IPS-18a (cell line): ENCODE data around the gene GALNT8.

Experiments used
- H3K27ac ChIP-seq: one replicate; pipeline ENCODE4 v1.5.1; 2013; ENCODE audit warnings: low read length
- H3K27me3 ChIP-seq: one replicate; pipeline ENCODE4 v1.6.1; 2013; ENCODE audit warnings: mild to moderate bottlenecking, low read length; ENCODE audit not compliant: control insufficient read depth, insufficient read depth
- H3K36me3 ChIP-seq: one replicate; pipeline ENCODE4 v1.6.1; 2013; ENCODE audit warnings: low read depth, low read length; ENCODE audit not compliant: control insufficient read depth
- H3K4me1 ChIP-seq: one replicate; pipeline ENCODE4 v1.6.1; 2013; ENCODE audit warnings: low read depth, low read length; ENCODE audit not compliant: control insufficient read depth
- H3K4me3 ChIP-seq: one replicate; pipeline ENCODE4 v1.5.1; 2013; ENCODE audit warnings: low read length
- H3K9ac ChIP-seq: one replicate; pipeline ENCODE4 v1.6.1; 2013; ENCODE audit warnings: mild to moderate bottlenecking, low read length, moderate library complexity
- H3K9me3 ChIP-seq: one replicate; pipeline ENCODE4 v1.6.1; 2013; ENCODE audit warnings: low read depth, low read length; ENCODE audit not compliant: control insufficient read depth

The GALNT8 gene

DNA sequence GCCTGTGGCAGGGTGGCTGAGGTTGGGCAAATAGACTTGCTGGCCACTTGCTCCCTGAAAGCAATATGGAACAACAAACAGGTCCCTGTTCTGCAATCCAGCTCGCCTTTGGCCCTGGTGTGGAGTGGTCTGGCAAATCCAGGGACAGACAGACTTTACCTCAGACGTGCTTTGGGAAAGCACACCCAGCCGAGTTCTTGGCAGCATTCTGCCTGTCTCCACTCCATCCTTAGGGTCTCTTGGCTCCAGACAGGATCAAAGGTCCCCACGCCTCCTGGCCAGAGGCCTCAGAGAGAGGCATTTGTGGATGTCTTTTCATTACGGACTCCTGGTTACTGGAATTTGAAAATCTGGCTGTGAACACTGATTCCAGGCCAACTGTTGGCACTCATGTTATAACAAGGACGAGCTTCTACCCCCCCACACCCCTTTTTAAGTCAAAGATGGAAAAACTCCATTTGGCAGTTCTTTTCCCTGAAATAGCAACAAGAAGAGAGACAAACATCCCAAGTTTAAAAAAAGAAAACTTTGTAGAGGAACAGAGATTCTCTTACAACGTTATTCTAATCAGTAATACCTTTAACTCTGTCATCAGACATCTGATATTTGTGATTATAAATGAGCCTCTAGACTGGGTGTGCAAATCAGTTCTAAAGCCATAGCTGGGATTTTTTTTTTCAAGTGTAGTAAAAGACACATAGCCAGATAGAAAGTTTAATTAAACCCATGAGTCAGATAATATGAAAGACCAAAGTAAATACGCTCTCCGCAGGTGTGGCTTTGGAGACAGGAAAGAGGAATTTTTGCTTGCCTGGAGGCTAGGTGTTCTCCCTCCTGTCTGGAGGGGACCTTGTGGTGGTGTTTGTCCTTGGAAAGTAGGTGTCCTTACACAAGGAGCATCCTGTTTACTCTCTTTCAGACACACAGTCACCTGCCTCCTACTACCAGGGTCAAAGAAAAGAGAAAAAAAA, 60.7 kb downstream of the GALNT8 start:
- H3K4me1 ChIP-seq: no peaks in the 10 kb centered on the region
- no peaks in the 10 kb centered on the region for H3K27me3 ChIP-seq
- no peak overlapping the region for H3K4me3 ChIP-seq
- H3K36me3 ChIP-seq: no peaks in the 10 kb centered on the region
- no peak overlapping the region for H3K9ac ChIP-seq
- no peak overlapping the region for H3K27ac ChIP-seq
- no peaks in the 10 kb centered on the region for H3K9me3 ChIP-seq

DNA sequence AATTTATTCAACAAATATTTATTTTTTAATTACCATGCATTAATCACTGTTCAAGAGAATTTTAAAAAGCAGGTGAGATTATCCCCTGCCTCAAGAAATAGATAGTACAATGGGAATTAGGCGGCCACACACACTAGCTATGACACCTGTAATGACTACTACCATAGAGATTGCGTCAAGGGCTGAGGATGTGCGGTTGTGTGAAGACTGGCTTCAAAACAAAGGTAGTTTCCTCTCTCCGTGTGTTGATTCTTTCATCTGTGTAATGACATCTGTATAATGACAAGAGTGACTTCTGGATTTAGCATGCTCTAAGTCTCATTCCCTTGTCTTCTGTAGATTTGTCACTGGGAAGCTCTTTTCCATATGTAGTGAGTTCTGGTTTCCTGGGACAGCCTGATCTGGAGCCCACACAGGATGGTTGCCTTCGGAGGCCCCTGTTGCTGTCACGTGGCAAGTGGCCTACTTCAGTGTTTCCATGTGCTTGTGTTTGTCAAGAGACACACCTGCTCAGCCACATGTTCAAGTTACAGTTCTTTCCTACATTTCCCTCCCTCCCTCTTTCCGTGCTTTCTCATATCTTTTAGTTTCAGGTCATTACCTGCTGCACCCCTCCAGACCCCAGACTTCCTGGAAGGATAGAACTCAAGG, 64.3 kb downstream of the GALNT8 start:
- no peak overlapping the region for H3K27ac ChIP-seq
- no peaks in the 10 kb centered on the region for H3K9me3 ChIP-seq
- H3K27me3 ChIP-seq: no peaks in the 10 kb centered on the region
- H3K9ac ChIP-seq: no peak overlapping the region
- H3K4me3 ChIP-seq: no peak overlapping the region
- H3K4me1 ChIP-seq: no peaks in the 10 kb centered on the region
- no peaks in the 10 kb centered on the region for H3K36me3 ChIP-seq

DNA sequence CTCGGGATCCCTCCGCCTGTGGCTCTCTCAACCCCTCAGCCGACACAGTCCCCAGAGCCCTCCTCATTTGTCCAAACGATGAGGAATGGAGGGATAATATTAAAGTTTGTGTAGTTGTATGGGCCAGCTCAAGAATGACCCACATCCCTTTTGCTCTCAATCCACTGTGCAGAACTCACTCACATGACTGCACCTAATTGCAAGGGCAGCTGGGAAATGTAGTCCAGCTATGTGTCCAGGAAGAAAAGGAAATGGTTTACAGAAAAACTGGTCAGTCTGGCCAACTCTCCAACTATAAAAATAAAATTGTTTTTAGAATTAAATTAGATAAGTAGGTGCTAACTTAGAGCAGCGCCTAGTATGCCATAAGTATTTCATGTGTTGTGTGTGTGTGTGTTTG, 66.6 kb downstream of the GALNT8 start:
- Histone ChIP-seq H3K4me3 (no peak overlapping the region), H3K27me3 (no peaks in the 10 kb centered on the region), H3K27ac (no peak overlapping the region), H3K9ac (no peak overlapping the region), H3K4me1 (no peaks in the 10 kb centered on the region), H3K9me3 (peaks cover 4% of the 10 kb centered on the region), H3K36me3 (no peaks in the 10 kb centered on the region)

DNA sequence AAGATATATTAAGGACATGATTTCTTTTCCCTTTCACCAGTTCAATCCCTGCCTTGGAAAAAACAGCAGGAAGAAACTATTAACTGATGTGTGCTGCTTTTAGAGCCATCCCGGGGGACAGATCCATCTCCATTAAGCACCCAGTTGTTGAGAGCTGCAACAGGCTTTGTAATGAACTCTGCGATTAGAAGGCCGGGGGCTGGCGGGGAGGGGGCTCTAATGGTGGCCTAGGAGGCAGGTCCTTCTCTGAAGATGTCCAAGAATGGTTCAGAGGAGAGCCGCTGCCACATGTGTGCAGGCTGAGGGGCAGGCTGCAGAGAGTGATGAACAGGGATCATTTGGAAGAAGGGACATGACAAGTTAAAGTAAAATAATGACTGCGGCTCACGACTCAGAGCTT, 67.8 kb downstream of the GALNT8 start:
- Histone ChIP-seq H3K27ac (no peak overlapping the region), H3K4me3 (no peak overlapping the region), H3K27me3 (no peaks in the 10 kb centered on the region), H3K9me3 (peaks cover 4% of the 10 kb centered on the region), H3K4me1 (no peaks in the 10 kb centered on the region), H3K36me3 (no peaks in the 10 kb centered on the region), H3K9ac (no peak overlapping the region)

DNA sequence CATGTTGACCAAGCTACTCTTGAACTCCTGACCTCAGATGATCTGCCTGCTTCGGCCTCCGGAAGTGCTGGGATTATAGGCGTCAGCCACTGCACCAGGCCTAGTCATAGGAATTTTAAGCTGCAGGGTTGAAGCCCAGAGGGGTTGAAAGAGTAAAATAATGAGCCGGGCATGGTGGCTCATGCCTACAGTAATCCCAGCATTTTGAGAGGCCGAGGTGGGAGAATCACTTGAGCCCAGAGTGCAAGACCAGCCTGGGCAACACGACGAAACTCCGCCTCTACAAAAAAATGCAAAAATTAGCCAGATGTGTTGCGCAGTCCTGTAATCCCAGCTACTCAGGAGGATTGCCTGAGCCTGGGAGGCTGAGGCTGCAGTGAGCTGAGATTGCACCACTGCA, 69.6 kb downstream of the GALNT8 start:
- Histone ChIP-seq H3K27me3 (no peaks in the 10 kb centered on the region), H3K4me3 (no peak overlapping the region), H3K9me3 (peaks cover 4% of the 10 kb centered on the region), H3K9ac (no peak overlapping the region), H3K4me1 (no peaks in the 10 kb centered on the region), H3K36me3 (no peaks in the 10 kb centered on the region), H3K27ac (no peak overlapping the region)

DNA sequence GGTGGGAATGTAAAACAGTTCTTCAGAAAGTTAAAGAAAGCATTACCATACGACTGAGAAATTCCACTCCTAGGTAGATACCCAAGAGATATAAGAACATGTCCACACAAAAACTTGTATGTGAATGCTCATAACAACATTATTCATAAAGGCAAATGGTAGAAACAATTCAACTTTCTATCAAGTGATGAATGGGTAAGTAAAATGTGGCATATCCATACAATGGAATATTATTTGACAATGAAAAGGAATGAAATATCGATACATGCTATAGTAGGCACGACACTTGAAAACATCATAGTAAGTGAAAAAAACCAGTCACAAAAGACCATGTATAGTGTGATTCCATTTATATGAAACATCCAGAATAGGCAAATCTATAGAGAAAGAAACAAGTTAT, 71.3 kb downstream of the GALNT8 start:
- no peaks in the 10 kb centered on the region for H3K36me3 ChIP-seq
- H3K27ac ChIP-seq: no peak overlapping the region
- H3K9me3 ChIP-seq: peaks cover 4% of the 10 kb centered on the region
- H3K4me1 ChIP-seq: no peaks in the 10 kb centered on the region
- H3K27me3 ChIP-seq: no peaks in the 10 kb centered on the region
- no peak overlapping the region for H3K9ac ChIP-seq
- H3K4me3 ChIP-seq: no peak overlapping the region

DNA sequence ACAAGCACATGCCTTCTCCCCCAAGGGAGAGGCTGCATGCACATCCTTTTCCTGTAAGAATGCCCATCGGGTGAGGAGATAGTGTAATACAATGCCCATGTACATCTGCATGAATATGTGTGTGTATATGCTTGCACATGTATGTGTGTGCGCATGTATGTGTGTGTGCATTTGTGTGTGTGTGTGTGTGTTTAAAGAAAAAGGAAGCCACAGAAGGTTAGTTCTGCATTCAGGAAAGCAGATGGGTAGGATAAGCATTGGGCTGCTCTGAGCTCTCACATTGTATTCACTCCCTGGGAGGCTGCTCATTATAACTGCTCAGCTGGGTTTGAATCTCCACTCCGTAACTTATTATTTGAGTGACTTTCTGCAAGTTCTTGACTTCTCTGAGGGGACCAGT, 74.3 kb downstream of the GALNT8 start:
- H3K27ac ChIP-seq: no peak overlapping the region
- H3K9ac ChIP-seq: no peak overlapping the region
- H3K9me3 ChIP-seq: peaks cover 4% of the 10 kb centered on the region
- H3K4me1 ChIP-seq: no peaks in the 10 kb centered on the region
- no peak overlapping the region for H3K4me3 ChIP-seq
- H3K27me3 ChIP-seq: no peaks in the 10 kb centered on the region
- no peaks in the 10 kb centered on the region for H3K36me3 ChIP-seq

DNA sequence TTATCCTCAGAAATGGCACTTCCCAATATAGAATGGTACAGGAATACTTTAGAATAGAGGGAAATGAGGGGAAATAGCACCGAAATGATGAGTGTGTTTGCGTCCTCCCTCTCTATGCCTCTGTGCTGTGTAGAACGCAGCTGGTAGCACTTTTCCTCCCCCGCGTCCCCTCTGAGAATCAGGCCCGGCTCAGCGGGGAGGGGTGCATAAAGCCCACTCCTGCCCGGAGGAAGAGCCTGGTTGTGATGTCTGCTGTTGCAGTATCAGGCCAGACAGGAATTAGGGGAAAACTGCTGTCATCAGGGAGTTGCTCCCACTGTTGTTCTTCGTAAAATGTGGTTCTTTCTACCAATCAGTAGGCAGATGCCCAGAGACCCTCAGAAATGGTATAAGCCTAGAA, 76.0 kb downstream of the GALNT8 start:
- Histone ChIP-seq H3K27me3 (no peaks in the 10 kb centered on the region), H3K4me3 (no peak overlapping the region), H3K4me1 (no peaks in the 10 kb centered on the region), H3K9ac (no peak overlapping the region), H3K9me3 (peaks cover 3% of the 10 kb centered on the region), H3K36me3 (no peaks in the 10 kb centered on the region), H3K27ac (no peak overlapping the region)

DNA sequence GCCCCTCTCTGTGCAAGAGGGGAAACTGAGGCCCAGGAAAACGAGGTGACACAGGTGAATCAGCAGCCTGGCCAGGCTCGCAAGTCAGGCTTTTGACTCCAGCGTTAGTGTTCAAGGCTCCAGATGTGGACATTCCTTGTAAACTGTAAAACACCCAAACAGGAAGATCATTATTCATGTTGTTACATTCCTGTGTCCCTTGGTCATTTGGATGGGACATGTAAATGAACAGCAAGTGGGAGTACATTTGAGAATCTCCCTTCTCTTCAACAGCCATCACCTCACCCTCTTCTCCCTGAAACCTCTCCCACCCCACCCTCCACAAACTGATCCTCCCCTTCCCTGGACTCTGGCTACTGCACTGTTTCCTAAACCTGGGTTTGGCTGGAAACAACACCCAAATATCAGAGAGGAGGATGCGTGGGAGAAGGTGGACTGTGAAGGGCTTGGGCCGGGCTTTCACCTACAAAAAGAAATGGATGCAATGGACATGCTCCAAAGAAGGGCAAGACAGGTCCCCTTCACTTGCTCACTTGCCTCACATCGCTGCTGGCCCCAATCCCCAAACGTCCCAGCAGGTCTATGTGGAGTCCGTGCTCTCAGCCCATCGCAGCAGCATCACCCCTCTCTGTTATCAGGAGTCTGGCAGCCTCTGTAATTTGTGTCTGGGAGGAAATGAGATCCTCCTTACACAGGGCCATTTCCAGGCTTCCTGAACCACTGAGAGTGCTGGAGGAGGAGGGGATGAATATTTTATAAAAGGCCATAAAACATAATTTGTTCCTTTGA, 76.7 kb downstream of the GALNT8 start:
- Histone ChIP-seq H3K4me1 (no peaks in the 10 kb centered on the region), H3K27me3 (no peaks in the 10 kb centered on the region), H3K4me3 (no peak overlapping the region), H3K36me3 (no peaks in the 10 kb centered on the region), H3K9ac (no peak overlapping the region), H3K9me3 (no peaks in the 10 kb centered on the region), H3K27ac (no peak overlapping the region)

DNA sequence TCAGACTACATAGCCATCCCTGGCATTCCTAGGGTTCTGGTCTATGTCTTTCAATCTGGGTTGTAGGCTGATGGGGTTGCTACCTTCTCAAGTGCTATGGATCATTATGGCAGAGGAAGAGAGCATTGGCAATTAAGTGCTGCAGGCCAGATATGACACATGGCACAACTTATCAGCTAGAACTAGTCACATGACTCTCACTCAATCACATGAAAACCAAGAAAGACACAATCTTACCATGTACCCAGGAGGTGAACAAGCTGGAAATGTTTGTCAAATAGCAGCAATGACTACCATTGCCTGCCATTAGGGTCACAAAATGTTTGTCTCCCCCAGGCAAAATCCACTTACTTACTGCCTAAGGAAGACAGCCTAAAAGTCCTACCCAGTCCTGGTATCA, 80.4 kb downstream of the GALNT8 start:
- no peaks in the 10 kb centered on the region for H3K27me3 ChIP-seq
- no peaks in the 10 kb centered on the region for H3K4me1 ChIP-seq
- no peak overlapping the region for H3K9ac ChIP-seq
- H3K36me3 ChIP-seq: no peaks in the 10 kb centered on the region
- H3K27ac ChIP-seq: no peak overlapping the region
- no peaks in the 10 kb centered on the region for H3K9me3 ChIP-seq
- H3K4me3 ChIP-seq: no peak overlapping the region

DNA sequence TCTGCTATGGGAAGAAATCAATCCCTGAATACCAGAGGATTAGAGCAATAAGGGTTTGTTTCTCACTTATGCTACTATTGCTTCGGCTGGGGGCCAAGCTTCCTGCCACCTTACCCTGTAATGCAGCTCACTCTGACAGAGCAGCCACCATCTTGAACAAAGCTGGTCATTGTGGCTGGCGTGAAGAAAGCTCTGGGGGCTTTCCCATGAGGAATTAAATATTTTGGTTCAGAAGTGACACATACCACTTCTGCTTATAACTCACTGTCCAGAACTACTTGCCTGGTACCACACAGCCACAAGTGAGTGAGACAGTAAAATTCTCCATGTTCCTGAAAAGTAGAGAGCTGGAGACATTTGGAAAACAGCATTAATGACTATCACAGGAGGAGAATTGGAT, 82.6 kb downstream of the GALNT8 start:
- no peaks in the 10 kb centered on the region for H3K9me3 ChIP-seq
- no peaks in the 10 kb centered on the region for H3K36me3 ChIP-seq
- no peak overlapping the region for H3K9ac ChIP-seq
- peaks cover 14% of the 10 kb centered on the region for H3K27me3 ChIP-seq
- no peaks in the 10 kb centered on the region for H3K4me1 ChIP-seq
- H3K4me3 ChIP-seq: no peak overlapping the region
- H3K27ac ChIP-seq: no peak overlapping the region
